Thoracic aorta (tissue), 2 donors: ENCODE results near the gene MPST. TPM values are rescaled to one million over a fixed set of nuclear protein-coding genes. Genes with fewer than 3 reads are reported as not detected.

Source experiments
- ATAC-seq: fragments of 150-250 bp; one replicate; pipeline ENCODE4 v1.8.0; 2017; ENCODE audit warnings: low read depth; ENCODE audit not compliant: insufficient number of reproducible peaks, low FRiP score
- DNase-seq: peaks from one replicate; pipeline ENCODE4 v3.0.0-alpha.2; 2020; ENCODE audit warnings: low spot score
- H3K27ac ChIP-seq, 2 donors: fragments of 200-600 bp; sonication (generic); 1 replicate in 1 of 2; 2 replicates in 1 of 2; pipeline ENCODE4 v1.5.1; 2016; ENCODE audit warnings: mild to moderate bottlenecking in 2 of 2, moderate library complexity in 2 of 2
- H3K27me3 ChIP-seq: fragments of 200-600 bp; sonication (generic); replicated peaks from 2 replicates; pipeline ENCODE4 v1.6.0; 2016; ENCODE audit warnings: mild to moderate bottlenecking; ENCODE audit not compliant: insufficient read depth
- H3K36me3 ChIP-seq: fragments of 200-600 bp; sonication (generic); one replicate; pipeline ENCODE4 v1.5.1; 2016
- H3K4me1 ChIP-seq, 2 donors: fragments of 200-600 bp; sonication (generic); 1 replicate in 1 of 2; 2 replicates in 1 of 2; pipeline versions ENCODE4 v1.5.1 to v1.6.0; 2016; ENCODE audit warnings: low read depth in 2 of 2, mild to moderate bottlenecking in 1 of 2; ENCODE audit not compliant: control insufficient read depth in 1 of 2
- H3K4me3 ChIP-seq: fragments of 200-600 bp; sonication (generic); 2 replicates; pipeline ENCODE4 v1.5.1; 2016; ENCODE audit warnings: mild to moderate bottlenecking
- H3K9me3 ChIP-seq: fragments of 200-600 bp; sonication (generic); 2 replicates; pipeline ENCODE4 v1.5.1; 2016
- total RNA-seq, 2 donors: library from RNA; depleted of rRNA; stranded (reverse); fragments of >200 nt; gene quantifications; one replicate each; pipeline versions ENCODE4 v1.1.0 to v1.2.3, GENCODE V29; 2016
- TF ChIP-seq, protein P1 (sequence below): fragments of 200-600 bp; sonication (generic); IDR thresholded peaks from one replicate; pipeline ENCODE4 v1.5.1; 2019; ENCODE audit warnings: antibody characterized with exemption

Gene MPST
- total RNA-seq, 2 donors from 2014 or later = 70.1 to 108 TPM

DNA sequence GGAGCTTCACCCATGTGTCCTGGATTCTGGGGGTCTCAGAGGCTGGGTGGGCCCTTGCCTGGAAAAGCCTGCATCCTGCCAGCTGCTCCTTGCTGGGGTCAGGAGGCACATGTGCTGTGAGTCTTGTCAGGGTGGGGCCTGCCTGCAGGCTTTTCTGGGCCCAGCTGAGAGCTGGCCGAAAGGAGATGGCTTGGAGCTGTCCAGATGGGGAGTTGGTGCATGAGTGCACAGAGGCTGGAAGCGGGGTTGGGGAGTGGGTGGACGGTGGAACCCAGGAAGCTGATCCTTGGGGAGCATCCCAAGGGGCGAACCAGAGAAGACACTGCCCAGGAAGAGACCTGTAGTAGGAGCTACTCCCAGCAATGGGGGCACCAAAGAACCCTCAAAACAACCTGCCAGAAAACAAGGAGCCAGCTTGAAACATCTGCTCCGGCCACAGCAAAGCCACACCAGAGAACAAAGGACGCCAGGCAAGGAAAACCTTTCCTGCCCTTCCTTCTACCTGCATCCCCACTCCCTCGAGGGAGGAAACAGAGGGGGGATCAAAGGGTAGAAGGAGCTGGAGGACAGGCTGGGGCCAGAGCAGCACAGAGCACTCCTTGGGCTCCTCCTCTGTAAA is 23.8 kb downstream of the MPST start:
- H3K27me3 ChIP-seq = no peaks in the 10 kb centered on the region
- no peaks in the 10 kb centered on the region for H3K4me1 ChIP-seq
- DNase-seq (no peak), ATAC-seq (no peak)
- no peaks in the 10 kb centered on the region for H3K9me3 ChIP-seq
- TF ChIP-seq, protein P1, sequence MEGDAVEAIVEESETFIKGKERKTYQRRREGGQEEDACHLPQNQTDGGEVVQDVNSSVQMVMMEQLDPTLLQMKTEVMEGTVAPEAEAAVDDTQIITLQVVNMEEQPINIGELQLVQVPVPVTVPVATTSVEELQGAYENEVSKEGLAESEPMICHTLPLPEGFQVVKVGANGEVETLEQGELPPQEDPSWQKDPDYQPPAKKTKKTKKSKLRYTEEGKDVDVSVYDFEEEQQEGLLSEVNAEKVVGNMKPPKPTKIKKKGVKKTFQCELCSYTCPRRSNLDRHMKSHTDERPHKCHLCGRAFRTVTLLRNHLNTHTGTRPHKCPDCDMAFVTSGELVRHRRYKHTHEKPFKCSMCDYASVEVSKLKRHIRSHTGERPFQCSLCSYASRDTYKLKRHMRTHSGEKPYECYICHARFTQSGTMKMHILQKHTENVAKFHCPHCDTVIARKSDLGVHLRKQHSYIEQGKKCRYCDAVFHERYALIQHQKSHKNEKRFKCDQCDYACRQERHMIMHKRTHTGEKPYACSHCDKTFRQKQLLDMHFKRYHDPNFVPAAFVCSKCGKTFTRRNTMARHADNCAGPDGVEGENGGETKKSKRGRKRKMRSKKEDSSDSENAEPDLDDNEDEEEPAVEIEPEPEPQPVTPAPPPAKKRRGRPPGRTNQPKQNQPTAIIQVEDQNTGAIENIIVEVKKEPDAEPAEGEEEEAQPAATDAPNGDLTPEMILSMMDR = no peak
- no peaks in the 10 kb centered on the region for H3K36me3 ChIP-seq
- no peak overlapping the region for H3K27ac ChIP-seq
- H3K4me3 ChIP-seq = no peak overlapping the region

DNA sequence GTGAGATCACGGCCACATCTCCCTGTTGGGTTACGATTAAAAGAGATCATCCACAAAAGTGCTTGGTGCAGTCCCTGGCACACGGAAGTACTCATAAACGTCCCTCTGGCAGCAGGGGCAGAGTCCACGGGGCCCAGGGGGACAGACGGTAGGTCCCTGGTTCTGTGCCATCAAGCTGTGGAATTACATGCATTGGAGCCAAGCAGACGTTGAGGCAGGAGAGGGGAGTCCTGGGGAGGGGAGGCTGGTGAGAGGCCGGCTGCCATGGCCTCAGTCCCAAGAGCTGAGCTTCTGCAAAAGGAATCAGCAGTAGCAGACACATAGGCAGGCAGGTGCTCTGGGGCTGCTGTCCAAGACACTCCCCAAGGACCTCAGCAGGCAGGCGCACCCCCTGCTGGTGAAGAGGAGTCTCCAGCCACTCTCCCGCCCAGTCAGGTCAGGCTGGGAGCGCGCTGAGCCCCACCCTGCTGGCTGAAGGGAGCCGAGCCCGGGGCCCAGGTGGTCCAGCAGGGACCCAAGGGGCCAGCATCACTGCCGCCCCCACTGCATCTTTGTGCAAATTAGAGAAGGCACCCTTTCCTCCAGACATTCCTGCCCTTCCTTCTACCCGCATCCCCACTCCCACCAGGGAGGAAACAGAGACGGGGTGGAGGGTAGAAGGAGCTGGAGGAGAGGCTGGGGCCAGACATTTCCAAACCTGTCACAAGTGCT is 24.4 kb downstream of the MPST start:
- DNase-seq = no peak
- no peaks in the 10 kb centered on the region for H3K4me1 ChIP-seq
- ATAC-seq = no peak

DNA sequence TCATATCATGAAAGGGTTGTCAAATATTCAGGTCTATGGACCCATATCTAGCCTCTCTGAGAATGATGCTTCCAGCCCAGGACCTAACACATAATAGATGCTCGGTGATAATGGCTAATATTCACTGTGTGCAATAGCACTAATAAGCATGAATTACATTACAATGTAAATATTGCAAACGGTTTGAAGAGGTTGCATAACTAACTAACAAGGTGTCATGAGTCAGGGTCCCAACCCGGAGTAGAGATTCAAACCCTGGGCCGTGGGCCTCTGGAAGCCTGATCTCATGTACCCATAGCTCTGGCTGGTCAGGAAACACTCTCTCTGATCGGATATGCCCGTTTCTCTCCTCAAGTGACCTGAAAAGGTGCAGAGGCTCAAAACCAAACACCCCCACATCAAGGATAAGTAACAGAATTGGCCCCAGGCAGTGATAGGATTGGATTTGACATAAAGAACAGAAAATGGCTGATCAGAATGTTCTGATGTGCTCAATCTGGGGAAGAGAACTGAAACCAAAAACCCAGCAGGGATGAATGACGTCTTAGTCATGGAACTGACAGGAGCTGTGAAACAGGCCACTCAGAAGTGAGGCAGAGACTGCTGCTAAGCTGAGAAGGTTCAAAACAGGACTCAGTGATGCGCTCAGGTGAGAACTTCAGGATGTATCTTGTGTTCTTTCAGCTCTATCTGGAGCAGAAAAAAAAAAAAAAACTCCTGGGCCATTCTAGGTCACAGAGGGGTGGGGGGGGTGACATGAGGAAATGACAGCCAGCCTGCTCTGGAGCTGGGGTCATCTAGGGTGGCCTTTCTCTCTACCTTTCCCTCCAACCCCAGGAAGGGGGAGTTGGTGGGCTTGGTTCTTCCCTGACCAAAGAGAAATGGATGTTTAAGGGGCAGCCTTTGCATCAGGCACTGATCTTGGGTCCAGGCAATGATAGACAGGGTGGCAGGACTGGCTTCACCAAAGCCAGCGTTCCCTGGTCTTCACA is 25.4 kb downstream of the MPST start:
- DNase-seq (no peak), ATAC-seq (no peak)
- Histone ChIP-seq H3K9me3 (no peaks in the 10 kb centered on the region), H3K4me1 (no peaks in the 10 kb centered on the region), H3K27ac (no peak overlapping the region), H3K4me3 (no peak overlapping the region), H3K27me3 (no peaks in the 10 kb centered on the region), H3K36me3 (no peaks in the 10 kb centered on the region)
- TF ChIP-seq, protein P1 = no peak

More for the DNA sequence above, 24.4 kb downstream of the MPST start:
- Histone ChIP-seq H3K36me3 (no peaks in the 10 kb centered on the region), H3K27ac (no peak overlapping the region), H3K4me3 (no peak overlapping the region), H3K27me3 (no peaks in the 10 kb centered on the region), H3K9me3 (no peaks in the 10 kb centered on the region)
- TF ChIP-seq, protein P1 = no peak

DNA sequence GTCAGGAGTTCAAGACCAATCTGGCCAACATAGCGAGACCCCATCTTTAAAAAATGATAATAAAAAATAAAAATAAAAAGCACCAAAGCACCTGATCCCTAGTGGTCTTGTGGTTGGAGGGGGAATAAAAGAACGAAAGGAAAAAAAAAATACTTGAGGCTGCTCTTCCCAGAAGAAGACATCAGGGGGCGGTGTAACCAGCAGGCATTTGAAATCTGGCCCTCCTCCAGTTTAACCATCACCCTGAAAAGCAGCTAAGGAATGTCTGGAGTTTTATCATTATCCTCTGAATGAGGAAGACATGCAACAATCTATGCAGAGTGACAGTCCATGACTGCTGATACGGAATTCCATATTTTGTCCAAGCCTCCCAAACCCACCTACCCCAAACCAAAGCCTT is 26.4 kb downstream of the MPST start:
- ATAC-seq (no peak), DNase-seq (no peak)
- Histone ChIP-seq H3K27ac (no peak overlapping the region), H3K9me3 (no peaks in the 10 kb centered on the region), H3K27me3 (no peaks in the 10 kb centered on the region), H3K4me1 (peaks cover 0 to 2% of the 10 kb centered on the region in 2 donors), H3K4me3 (no peak overlapping the region), H3K36me3 (no peaks in the 10 kb centered on the region)
- TF ChIP-seq, protein P1 = peak; percentile 24

DNA sequence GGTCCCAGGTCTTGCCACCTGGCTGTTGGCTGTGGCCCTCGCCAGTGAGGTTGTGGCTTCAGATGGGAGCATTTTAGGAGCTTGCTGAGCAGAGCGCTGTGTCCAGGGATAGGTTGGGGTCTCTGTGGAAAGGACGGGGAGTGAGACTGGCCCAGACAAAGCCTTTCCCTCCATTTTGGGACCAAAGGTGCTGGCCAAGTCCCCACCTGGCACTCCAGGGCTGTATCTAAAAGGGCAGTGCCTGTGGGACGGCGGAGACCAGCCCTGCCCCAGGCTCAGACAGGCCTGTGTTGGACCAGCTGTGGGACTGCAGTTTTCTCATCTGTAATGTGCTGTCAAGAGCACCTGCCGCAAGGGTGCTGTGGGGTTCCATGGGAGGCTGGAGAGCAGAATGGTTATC is 27.0 kb downstream of the MPST start:
- ATAC-seq = no peak
- H3K4me3 ChIP-seq = no peak overlapping the region
- no peak for DNase-seq
- H3K27ac ChIP-seq = no peak overlapping the region
- H3K36me3 ChIP-seq = no peaks in the 10 kb centered on the region
- no peaks in the 10 kb centered on the region for H3K9me3 ChIP-seq
- peaks cover 0 to 6% of the 10 kb centered on the region in 2 donors for H3K4me1 ChIP-seq
- no peaks in the 10 kb centered on the region for H3K27me3 ChIP-seq
- TF ChIP-seq, protein P1 = no peak
